ENCODE results near the gene TRPC5OS.
A peak's percentile ranks its signal among the peaks of the same experiment; 100 is the strongest.

The TRPC5OS gene

GRCh38 chrX:111914398-111915090, 38.6 kb downstream of the TRPC5OS start:
- DNase-seq: peak in 1 of 2 experiments; percentile 27

- DNase-seq: no peak
Measured at GRCh38 chrX:111917591-111917990, 41.6 kb downstream of the TRPC5OS start.

GRCh38 chrX:111928456-111928855, 52.5 kb downstream of the TRPC5OS start:
- no peak for DNase-seq
